ENCODE results near the gene CTIF.

Gene CTIF

GRCh38 chr18:48879008-48879431 lies 340.2 kb downstream of the CTIF start:
- no peak for DNase-seq

GRCh38 chr18:48880931-48881330 lies 342.1 kb downstream of the CTIF start:
- no peak for DNase-seq

- DNase-seq: no peak
Observed at GRCh38 chr18:48882379-48882778, 343.5 kb downstream of the CTIF start.

- no peak for DNase-seq
Observed at GRCh38 chr18:48884306-48884705, 345.5 kb downstream of the CTIF start.

- DNase-seq: no peak
Observed at GRCh38 chr18:48884771-48885170, 345.9 kb downstream of the CTIF start.

- no peak for DNase-seq
Observed at GRCh38 chr18:48885266-48885923, 346.6 kb downstream of the CTIF start.

- no peak for DNase-seq
Observed at GRCh38 chr18:48885924-48886400, 347.1 kb downstream of the CTIF start.

GRCh38 chr18:48886520-48887293 lies 347.9 kb downstream of the CTIF start:
- DNase-seq: no peak

GRCh38 chr18:48887294-48887904 lies 348.6 kb downstream of the CTIF start:
- DNase-seq: no peak

- no peak for DNase-seq
Observed at GRCh38 chr18:48887905-48888772, 349.3 kb downstream of the CTIF start.

GRCh38 chr18:48888773-48889080 lies 349.9 kb downstream of the CTIF start:
- no peak for DNase-seq

GRCh38 chr18:48889115-48889941 lies 350.5 kb downstream of the CTIF start:
- DNase-seq: no peak

- DNase-seq: no peak
Observed at GRCh38 chr18:48889981-48890762, 351.3 kb downstream of the CTIF start.

GRCh38 chr18:48891721-48892120 lies 352.9 kb downstream of the CTIF start:
- no peak for DNase-seq

- DNase-seq: no peak
Observed at GRCh38 chr18:48892146-48892855, 353.5 kb downstream of the CTIF start.

GRCh38 chr18:48893061-48893607 lies 354.3 kb downstream of the CTIF start:
- no peak for DNase-seq

- DNase-seq: no peak
Observed at GRCh38 chr18:48893608-48894600, 355.1 kb downstream of the CTIF start.

GRCh38 chr18:48894799-48895346 lies 356.0 kb downstream of the CTIF start:
- no peak for DNase-seq

Data from stimulated activated CD4-positive, alpha-beta T cell treated with anti-CD3 and anti-CD28 coated beads, Interleukin-4, amount 100 ng/mL, for 1 hour (primary cell).